DMS153 treated with DMSO at 0.1 percent for 48 hours (cell line): Measurements from ENCODE around the gene CBARP.

Experiments used
- DNase-seq: peaks from one replicate; lab custom pipeline; 2025; ENCODE audit not compliant: unreplicated experiment; lab: John Stamatoyannopoulos, UW

The CBARP gene

DNA sequence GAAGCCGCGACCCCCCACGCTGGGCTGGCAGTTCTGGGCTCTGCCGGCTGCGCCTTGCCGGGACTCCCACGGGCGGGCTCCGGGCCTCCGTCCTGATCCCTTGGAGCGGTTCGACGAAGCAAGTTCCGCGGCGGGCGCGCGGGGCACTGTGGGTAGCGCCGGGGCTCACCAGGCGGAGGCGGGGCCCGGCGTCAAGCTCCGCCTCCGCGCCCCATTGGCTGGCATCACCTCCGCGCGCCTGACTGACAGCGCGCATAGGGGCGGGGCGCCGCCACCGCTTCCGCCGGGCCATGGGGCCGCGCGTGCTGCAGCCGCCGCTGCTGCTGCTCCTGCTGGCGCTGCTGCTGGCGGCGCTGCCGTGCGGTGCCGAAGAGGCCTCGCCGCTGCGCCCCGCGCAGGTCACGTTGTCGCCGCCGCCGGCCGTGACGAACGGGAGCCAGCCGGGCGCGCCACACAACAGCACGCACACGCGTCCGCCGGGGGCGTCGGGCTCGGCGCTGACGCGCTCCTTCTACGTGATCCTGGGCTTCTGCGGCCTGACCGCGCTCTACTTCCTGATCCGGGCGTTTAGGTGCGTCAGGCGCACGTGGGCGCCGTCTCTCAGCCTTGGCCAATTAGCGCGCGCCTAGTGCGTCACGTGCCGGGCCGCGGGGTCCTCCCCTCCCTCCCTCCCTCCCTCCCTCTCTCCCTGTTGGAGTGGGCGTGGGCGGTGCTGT, 37.6 kb upstream of the CBARP start, which contains the start of gene FAM174C:
Gene FAM174C (plus strand): TSS at position 271 of the 716 bp plus-strand sequence. CDS start 20 bp downstream, at position 291.
- DNase-seq, result peak; percentile 44

DNA sequence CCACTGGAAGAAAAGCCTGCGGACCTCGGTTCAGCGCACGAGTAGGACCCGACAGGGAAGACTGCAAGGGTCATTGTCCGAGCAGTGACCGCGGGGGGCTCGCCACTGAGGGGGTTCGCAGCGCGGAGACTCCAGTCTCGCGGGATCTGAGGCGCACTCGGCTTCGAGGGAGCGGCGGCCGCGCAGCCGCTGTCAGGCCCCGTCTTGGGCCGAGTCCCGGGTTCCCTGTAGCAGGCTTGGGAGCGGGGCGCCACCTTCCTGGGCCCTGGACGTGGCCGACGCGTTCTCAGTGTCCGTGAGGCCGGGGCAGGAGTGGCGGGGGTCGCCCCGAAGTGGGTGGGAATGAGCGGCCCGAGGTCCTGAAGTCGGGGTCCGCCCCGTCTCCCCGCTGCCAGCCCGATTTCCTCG, 37.1 kb upstream of the CBARP start:
- DNase-seq, result no peak

DNA sequence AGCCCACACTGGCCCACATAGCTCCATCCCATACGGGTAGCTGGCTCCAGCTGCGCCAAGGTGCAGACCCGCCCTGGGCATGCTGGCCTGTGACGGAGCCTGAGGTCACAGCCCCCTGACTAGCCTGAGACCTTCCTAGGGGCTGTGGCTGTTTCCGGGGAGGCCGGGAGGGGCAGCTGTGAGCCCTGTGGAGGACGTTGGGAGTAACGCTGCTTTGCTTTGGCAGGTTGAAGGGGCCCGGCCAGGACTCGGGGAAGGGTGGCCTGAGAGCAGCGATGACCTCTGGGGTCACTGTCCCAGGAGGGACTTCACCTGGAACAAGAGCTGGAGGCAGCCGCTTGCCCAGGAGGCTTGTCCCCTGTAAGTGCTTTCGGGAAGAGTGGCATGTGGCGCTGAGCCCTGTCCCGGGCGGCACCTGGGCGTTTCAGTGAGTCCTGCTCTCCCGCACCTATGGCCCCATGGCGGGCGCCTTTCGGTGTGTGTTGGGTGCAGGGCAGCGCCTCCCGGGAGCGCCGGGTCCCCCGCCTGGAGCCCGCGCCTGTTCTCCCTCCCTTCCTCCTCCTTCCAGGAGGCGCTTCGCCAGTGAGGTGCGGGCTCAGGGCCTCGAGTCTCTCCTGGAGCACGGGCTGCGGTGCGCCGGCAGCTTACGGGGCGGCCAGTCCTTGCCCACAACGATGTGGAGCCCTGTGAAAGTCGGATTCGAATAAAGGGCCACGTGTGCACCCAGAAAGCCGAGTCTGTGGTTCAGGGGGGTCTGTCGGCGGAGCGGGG, 36.5 kb upstream of the CBARP start:
- DNase-seq, result no peak

DNA sequence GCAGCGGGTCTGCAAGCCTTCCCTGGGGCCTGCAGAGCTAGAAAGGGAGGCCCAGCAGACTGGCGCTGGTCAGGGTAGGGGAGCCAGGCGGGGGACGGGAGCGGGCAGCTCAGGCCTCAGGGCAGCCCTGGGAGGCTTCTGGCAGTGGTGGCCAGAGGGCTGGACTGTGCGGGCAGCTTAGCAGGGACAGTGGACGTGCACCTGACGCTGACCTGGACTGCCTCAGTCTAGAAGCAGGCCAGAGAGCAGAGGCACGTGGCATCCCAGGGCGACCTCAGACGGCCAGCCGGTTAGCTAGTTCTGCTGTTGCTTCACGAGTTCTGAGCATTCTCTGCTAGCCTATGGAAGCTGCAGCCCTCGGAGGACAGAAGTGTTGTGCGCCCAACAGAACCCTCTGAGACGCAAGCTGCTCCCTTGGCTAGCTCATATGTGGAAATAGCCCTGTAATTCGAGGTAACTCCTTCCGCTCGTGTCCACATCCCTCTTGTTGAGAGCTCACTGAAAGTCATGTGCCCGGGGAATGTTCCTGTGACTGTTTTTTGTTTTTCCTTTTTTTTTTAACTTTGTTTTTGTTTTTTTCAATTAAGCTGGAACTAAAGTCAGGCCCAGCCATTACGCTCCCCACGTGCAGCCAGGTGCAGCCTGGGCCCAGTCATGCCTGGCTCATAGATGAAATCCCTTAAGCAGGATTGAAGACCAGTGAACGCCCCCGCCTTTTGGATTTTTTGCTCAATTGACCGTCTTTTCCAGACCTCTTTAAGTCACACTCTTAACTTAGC, 35.6 kb upstream of the CBARP start:
- no peak for DNase-seq

DNA sequence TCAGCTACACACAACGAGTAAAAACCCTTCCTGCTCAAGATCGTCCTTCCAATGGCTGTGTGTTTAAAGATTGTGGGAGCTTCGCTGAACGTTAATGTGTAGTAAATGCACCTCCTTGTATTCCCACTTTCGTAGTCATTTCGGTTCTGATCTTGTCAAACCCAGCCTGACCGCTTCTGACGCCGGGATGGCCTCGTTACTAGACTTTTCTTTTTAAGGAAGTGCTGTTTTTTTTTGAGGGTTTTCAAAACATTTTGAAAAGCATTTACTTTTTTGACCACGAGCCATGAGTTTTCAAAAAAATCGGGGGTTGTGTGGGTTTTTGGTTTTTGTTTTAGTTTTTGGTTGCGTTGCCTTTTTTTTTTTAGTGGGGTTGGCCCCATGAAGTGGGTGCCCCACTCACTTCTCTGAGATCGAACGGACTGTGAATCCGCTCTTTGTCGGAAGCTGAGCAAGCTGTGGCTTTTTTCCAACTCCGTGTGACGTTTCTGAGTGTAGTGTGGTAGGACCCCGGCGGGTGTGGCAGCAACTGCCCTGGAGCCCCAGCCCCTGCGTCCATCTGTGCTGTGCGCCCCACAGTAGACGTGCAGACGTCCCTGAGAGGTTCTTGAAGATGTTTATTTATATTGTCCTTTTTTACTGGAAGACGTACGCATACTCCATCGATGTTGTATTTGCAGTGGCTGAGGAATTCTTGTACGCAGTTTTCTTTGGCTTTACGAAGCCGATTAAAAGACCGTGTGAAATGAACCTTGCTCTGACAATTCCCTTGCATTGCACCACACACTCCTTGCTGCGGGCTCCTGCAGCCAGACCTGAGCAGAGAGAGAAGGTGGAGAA, 34.8 kb upstream of the CBARP start:
- DNase-seq, result no peak

DNA sequence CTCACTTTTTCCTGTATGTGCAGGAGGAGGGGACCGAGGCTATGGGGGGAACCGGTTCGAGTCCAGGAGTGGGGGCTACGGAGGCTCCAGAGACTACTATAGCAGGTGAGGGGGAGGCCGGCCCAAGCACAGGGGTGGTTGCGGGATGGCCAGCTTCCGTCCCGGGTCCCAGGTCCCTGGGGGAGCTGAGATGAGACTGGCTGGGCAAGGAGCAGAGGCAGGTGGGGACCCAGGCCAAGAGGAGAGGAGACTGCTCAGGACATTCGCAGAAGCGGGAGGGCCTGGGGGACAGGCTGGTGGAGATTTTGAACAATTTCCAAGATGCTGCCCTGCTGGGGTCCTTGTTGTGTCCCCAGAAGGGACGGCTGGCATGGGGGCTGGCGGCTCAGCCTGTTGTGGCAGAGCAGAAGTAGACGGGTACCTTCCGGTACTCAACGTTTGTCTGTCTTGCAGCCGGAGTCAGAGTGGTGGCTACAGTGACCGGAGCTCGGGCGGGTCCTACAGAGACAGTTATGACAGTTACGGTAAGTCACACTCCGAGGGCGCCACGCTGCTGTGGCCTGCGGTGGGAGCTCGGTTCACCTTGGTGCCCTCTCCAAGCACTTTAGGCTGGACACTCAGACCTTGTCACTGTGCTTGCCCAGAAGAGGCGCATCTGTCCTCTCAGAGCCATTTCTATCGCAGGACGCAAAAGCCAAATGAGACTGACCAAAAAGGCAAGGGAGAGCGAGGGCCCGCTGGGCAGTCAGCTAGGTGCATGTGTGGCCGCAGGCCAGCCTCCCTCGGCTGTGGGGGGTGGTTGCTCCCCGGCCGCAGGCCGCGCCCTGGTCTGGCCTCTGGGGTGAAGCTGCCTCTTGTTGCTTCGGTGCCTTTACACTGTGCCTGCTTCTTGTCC, 34.0 kb upstream of the CBARP start:
- DNase-seq, result no peak

DNA sequence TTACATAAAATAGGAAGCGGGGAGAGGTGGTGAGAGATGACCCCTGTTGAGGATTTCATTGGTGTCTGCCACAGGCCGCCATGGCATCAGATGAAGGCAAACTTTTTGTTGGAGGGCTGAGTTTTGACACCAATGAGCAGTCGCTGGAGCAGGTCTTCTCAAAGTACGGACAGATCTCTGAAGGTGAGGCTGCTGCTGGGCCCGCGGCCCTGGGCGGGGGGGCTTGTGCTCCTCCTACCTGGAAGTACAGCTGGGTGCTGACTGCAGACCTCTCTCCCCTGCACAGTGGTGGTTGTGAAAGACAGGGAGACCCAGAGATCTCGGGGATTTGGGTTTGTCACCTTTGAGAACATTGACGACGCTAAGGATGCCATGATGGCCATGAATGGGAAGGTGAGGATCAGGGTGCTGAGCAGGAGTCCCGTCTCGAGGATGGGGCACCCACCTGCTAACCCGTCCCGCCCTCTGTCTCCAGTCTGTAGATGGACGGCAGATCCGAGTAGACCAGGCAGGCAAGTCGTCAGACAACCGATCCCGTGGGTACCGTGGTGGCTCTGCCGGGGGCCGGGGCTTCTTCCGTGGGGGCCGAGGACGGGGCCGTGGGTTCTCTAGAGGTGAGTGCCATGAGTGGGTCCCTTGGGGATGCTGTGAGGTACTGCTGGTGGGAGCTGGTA, 33.2 kb upstream of the CBARP start:
- DNase-seq, result no peak

DNA sequence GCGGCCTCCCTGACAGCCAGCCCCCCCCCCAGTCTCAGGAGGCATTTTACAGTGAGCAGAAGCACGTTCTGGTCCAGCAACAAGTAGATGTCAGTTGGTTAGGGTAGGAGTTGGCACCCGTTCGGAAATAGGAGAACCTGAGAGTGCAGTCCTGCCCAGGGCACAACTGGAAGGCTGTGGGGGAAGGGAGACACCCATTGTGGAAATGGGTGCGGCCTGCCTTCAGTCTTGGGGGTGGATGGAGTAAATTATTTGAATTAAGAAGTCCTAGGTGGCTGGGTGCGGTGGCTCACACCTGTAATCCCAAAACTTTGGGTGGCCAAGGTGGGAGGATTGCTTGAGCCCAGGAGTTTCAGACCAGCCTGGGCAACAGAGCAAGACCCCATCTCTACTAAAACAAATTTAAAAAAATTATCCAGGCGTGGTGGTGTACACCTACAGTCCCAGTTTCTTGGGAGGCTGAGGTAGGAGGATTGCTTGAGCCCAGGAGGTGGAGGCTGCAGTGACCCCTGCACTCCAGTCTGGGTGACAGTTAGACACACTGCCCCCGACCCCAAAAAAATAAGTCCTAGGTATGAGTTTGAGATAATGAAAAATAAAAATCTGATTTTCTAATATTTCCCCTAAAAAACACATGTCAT, 32.5 kb upstream of the CBARP start:
- no peak for DNase-seq

DNA sequence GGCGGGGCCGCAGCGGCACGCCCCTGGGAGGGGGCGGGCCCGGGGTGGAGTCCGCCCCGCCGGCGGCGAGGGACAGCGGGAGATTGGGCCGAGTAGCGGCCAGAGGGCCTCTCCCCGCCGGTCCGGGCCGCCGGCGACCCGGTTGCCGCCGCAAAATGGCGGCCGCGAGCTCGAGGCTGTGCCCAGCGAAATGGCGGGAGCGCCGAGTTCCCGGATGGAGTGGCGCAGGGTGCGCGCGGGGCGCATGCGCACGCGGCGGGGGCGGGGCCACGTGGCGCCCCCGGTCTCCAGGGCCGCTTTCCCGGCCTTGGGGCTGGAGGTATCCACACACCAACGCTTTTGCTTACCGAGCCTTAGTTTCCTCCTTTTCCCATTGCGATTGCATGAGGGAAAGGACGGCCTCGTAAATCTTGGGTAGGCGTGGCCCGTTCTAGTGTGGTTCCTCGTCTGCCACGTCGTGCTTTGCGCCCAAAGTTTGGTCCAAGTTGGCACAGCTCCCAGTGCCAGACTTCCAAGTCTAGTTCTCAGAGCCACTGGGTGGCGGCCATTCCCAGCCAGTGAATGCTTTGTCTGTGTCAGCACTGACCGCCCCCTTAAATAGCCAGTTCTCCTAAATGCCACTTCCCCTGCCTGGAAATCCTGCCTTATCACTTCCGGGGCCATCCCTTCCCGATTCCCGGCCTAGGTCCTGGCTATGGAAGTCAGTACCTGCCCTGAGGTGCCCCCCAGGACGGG, 31.8 kb upstream of the CBARP start:
- DNase-seq, result no peak

DNA sequence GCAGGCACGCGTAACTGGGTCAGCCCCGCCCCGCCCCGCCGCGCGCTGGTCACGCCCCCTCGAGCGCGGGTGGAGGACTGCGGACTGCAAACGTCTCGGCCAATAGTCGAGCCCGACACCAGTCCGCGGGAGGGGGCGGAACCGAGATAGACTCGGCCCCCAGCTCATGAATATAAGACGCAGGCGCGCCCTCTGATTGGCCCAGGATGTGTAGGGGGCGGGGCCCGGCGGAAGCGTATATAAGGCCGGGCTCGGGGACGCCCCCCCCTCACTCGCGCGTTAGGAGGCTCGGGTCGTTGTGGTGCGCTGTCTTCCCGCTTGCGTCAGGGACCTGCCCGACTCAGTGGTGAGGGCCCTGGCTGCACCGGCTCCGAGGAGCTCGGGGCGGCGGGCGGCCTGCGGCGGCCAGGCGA, 31.3 kb upstream of the CBARP start, which contains the start of gene CIRBP:
Gene CIRBP (plus strand): TSS at position 268 of the 413 bp plus-strand sequence. CDS start 1,602 bp downstream, outside the sequence.
- peak; percentile 51 for DNase-seq

DNA sequence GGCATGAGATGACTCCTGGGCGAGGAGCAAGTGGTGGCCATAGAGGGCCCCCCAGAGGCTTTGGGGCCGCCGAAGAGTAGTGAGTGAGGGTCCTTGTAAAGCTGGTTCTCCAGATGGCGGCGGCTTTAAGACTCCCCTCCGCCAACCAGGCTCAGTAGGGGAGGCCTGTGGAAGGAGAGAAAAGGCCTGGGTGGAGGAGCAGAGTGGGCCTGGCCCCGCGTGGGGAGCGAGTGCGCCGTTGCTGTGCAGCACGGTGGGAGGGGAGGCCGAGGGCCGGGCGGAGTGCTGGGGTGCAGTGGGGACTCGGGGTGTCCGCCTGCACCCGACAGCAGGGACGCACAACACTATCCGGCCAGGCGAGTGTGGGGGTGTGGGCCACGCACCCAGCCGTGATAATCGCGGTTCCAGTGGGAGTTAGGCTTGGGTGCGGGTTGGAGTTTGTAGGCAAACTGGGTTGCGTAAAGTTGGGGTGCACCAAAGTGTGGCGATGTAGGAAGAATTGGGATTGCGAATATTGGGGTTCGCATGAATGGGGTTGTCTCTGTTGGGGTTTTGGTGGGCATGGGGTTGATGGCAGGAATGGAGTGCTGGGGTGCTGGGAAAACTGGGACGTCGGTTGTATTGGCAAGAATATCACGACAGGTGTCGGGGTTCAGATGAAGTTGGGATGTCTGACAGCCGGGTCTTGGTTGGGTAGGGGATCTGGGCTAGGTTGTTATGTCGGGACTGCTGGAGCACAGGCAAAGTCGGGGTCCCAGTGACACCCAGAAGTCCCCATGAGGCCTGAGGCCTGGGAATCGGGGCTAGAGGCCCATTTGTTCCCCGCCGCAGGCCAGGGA, 30.6 kb upstream of the CBARP start:
- no peak for DNase-seq

DNA sequence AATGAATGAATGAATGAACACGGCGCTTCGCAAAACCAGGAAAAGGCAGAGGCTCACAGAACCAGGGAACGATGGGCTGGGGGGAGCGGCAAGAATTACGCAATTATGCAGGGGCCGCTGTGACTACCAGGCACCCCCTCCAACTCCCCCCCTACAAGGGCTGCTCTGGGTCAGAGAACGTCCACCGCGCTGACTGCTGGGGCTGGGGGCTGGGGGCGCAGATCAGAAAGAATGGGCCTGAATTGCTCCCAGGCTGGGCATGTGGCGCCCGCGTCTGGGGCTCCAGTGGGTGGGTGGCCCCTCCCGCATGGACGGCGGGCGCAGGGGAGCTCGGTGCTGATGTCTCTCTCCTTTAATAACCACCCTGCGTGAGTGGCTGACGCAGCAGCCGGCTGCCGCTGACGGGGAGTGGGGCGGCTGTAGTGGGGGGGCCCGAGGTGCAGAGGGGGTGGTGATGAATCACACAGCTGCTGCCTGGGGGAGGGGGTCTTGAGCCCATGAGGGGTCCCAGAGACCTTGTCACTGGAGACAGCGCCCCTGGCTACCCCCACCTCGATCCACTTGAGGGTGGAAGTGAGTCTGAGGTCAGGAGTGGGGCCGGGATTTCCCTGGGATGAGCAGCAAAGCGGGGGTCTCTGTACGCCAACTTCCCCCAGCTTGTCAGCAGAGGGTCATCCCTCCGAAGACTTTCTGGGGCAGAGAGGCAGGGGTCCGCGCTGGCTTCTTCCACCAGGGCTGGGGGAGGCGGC, 29.8 kb upstream of the CBARP start:
- no peak for DNase-seq

DNA sequence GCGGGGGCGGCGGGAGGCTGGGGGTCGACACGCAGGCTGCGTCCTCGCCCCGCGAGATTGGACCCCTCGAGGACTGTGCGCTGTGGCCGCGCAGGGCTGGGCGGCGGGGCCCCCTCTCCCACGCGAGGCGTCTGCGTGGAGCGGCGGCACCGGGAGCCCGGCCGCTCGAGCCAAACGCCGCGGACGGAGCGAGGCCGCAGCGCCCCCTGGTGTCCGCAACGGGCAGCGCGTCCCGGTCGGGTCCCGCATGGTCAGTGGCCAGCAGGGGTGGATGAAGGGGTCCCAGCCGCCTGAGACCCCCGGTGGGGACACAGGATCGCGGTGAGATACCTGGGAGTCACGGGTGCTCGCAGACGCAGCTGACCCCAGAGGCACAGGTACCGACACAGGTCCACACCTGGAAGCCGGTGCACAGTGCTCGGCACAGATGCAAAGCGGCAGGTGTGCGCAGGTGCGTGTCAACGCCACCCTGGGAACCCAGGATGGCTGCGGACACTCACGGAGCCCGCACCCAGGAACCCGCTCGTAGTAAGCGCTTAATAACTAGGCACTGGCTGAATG, 29.2 kb upstream of the CBARP start:
- DNase-seq, result no peak

DNA sequence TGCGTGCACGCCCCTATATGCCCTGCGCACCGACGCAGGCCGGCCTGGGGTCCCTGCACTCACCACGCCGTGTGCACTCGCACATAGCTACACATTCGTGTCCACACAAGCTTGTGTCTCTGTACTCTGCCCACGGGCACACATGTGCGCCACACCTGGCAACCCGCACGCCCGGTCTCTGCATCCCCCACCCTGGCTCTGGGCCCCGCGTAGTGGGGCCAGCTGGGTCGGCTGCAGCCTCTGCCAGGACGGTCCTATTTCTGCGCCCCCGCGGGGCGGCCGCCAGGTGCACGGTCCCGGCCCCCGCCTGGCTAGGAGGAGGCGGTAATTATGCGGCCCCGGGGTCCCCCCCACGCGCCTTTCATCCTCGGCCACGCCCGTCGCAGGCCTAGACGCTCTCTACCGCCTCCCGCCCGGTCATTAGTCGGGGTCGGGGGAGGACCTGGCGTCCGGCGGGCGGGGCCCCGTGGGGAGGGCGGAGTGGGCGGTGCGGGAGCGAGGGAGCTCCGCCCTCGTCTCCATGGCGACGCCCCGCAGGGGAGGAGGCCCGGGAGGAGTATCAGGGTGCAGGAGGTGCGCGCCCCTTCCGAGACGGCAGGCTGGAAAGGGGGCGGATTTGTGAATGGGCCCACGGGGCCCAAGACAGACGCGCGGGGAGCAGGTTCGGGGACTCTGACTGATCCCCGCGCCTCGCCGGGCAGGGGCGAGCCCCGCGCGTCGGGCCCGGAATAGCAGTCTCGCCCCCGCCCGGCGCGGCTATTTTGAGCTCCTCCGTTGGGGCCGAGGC, 28.5 kb upstream of the CBARP start:
- DNase-seq, result no peak

DNA sequence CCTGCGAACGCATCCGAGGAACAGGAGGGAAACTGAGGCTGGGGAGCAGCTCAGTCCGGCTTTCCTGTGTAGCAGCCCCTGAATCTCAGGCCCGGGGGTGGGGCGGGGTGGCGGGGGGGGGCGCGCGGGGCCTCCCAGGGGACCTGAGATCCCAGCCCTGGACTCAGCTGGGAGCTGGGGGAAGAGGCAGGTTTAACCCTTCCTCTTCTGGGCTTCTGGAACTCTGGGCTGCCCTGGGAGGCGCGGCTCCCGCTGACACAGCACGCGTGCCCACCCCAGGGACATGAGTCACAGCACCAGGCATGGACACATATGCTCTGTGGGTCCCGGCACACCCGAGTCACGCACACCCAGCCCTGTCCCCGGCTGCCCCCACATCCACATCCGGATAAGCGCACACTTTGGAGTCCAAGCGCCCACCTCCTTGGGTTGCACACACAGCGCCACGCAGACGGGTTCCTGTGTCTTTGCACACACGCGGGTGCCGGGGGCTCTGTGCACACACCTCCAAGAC, 27.9 kb upstream of the CBARP start:
- DNase-seq, result no peak
